ENCODE results near the gene MALT1.

The MALT1 gene

GRCh38 chr18:58653814-58654509, 17.3 kb upstream of the MALT1 start:
- FAIRE-seq (no peak), DNase-seq (ENCODE audit: low spot score) (no peak)

- FAIRE-seq (no peak), DNase-seq (ENCODE audit: low spot score) (no peak)
Observed at GRCh38 chr18:58654896-58655614, 16.2 kb upstream of the MALT1 start.

- FAIRE-seq (no peak), DNase-seq (ENCODE audit: low spot score) (no peak)
Observed at GRCh38 chr18:58657081-58657480, 14.2 kb upstream of the MALT1 start.

GRCh38 chr18:58657494-58657893, 13.8 kb upstream of the MALT1 start:
- no peak for DNase-seq (ENCODE audit: low spot score)
- FAIRE-seq, result no peak

GRCh38 chr18:58659691-58660090, 11.6 kb upstream of the MALT1 start:
- FAIRE-seq, result no peak

GRCh38 chr18:58660915-58661314, 10.3 kb upstream of the MALT1 start:
- DNase-seq (ENCODE audit: low spot score), result no peak
- no peak for FAIRE-seq

More at GRCh38 chr18:58659691-58660090, 11.6 kb upstream of the MALT1 start:
- DNase-seq (ENCODE audit: low spot score), result no peak

- DNase-seq (ENCODE audit: low spot score) (no peak), FAIRE-seq (no peak)
Observed at GRCh38 chr18:58661423-58661822, 9.8 kb upstream of the MALT1 start.

GRCh38 chr18:58662118-58662517, 9.1 kb upstream of the MALT1 start:
- peak; percentile 77 for FAIRE-seq
- DNase-seq (ENCODE audit: low spot score), result no peak

- DNase-seq (ENCODE audit: low spot score) (no peak), FAIRE-seq (no peak)
Observed at GRCh38 chr18:58666176-58666575, 5.1 kb upstream of the MALT1 start.

GRCh38 chr18:58668211-58668610, 3.1 kb upstream of the MALT1 start:
- FAIRE-seq (peak; percentile 70), DNase-seq (ENCODE audit: low spot score) (peak; percentile 76)

- FAIRE-seq, result peak; percentile 92
- DNase-seq (ENCODE audit: low spot score), result peak; percentile 79
Observed at GRCh38 chr18:58668897-58669296, 2.4 kb upstream of the MALT1 start.

GRCh38 chr18:58669731-58670378, 1.4 kb upstream of the MALT1 start:
- peak; percentile 83 for FAIRE-seq
- DNase-seq (ENCODE audit: low spot score), result peak; percentile 73

- no peak for DNase-seq (ENCODE audit: low spot score)
- FAIRE-seq, result no peak
Observed at GRCh38 chr18:58670404-58671110, 708 bp upstream of the MALT1 start.

- FAIRE-seq (no peak), DNase-seq (ENCODE audit: low spot score) (no peak)
Observed at GRCh38 chr18:58671632-58672564, 633 bp downstream of the MALT1 start.

GRCh38 chr18:58674159-58674558, 2.9 kb downstream of the MALT1 start:
- FAIRE-seq, result no peak
- no peak for DNase-seq (ENCODE audit: low spot score)

- FAIRE-seq (no peak), DNase-seq (ENCODE audit: low spot score) (no peak)
Observed at GRCh38 chr18:58674863-58675472, 3.7 kb downstream of the MALT1 start.

- DNase-seq (ENCODE audit: low spot score) (no peak), FAIRE-seq (no peak)
Observed at GRCh38 chr18:58676270-58676669, 5.0 kb downstream of the MALT1 start.

- peak; percentile 97 for FAIRE-seq
Observed at GRCh38 chr18:58682429-58683069, 11.3 kb downstream of the MALT1 start.

GRCh38 chr18:58687871-58688308, 16.6 kb downstream of the MALT1 start:
- FAIRE-seq, result no peak

More at GRCh38 chr18:58682429-58683069, 11.3 kb downstream of the MALT1 start:
- peak; percentile 90 for DNase-seq (ENCODE audit: low spot score)

GRCh38 chr18:58690259-58690658, 19.0 kb downstream of the MALT1 start:
- no peak for DNase-seq (ENCODE audit: low spot score)
- no peak for FAIRE-seq

More at GRCh38 chr18:58687871-58688308, 16.6 kb downstream of the MALT1 start:
- no peak for DNase-seq (ENCODE audit: low spot score)

All from RCC 7860 (cell line).